GM18517 (cell line): ENCODE measurements around the gene SPATA6L.

Source experiments
- ATAC-seq: cut with Tn5 transposase; IDR thresholded peaks from one replicate; pipeline ENCODE4 v1.9.1; 2021; ENCODE audit warnings: mild to moderate bottlenecking, moderate library complexity; ENCODE audit not compliant: unreplicated experiment

SPATA6L gene

DNA sequence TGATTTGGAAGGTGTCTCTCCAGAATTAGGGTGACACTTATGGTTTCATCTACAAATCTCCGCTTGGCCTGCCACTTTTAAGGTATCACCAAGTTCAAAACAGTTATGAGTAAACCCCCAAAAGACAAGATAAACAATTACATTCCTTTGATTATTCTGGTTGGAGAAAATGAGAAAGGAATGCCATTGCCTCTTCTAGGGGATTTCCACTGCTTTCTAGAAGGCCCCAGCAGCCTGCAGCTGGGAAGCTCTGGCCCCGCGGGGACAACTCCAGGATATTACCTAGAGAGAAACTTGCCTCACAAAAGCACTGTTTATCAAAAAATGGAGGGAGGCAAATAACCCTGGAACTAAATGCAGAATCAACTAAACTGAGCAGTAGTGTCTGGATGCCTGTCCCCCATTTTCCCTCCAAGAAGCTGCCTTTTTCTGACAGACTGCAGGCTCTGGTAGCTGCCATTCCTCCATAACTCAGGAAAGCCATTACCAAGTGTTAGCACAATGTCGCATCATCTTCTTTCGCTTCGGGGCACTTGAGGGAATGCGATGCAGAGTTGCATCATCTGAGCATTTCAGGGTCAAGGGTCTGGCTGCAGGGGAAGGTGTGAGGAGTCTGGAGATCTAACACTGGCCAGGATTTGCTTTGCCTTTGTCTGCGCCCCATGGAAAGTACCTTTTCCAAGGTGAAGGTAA is 75.7 kb downstream of the SPATA6L start:
- ATAC-seq: no peak

DNA sequence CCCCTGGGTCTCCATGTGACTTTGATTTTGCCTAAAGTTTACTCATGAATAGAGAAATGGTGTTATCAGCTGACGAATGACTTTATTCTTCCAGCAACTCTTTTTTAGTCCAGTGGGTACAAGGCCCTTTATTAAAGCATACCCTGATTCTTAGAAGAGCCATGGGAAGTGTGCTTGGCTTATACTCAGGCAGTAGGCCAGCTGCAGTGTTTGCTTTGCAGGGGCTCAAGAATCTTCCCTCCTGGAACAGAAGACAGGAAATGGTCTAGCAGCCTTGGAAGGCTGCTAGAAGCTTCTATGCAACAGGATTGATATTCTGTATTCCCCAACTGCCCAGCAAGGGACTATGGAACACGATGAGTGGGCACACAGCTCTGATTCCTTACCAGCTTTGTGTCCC is 77.6 kb downstream of the SPATA6L start:
- no peak for ATAC-seq

- no peak for ATAC-seq
Measured at GRCh38 chr9:4585135-4585534, 81.1 kb downstream of the SPATA6L start.

DNA sequence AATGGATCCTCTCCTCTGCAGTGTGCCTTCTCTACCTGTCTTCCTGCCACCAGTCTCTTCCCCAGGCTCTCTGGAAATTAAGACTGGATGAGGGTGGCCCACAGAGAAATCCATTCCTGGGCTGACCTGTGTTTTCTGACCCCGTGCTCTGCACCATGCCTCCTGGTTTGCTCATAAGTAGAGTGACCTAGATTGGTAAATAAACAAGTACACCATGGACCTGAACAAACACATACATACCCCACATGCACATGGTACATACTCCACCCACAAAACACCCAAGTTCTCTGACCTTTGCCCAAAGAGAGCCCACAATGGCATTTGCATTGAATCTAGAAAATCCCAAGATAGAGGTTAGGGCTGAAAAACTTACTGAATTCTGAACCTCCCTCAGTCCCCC is 81.6 kb downstream of the SPATA6L start:
- no peak for ATAC-seq

GRCh38 chr9:4583001-4583400 is 83.3 kb downstream of the SPATA6L start:
- no peak for ATAC-seq

GRCh38 chr9:4581861-4582565 is 84.3 kb downstream of the SPATA6L start:
- ATAC-seq: no peak

DNA sequence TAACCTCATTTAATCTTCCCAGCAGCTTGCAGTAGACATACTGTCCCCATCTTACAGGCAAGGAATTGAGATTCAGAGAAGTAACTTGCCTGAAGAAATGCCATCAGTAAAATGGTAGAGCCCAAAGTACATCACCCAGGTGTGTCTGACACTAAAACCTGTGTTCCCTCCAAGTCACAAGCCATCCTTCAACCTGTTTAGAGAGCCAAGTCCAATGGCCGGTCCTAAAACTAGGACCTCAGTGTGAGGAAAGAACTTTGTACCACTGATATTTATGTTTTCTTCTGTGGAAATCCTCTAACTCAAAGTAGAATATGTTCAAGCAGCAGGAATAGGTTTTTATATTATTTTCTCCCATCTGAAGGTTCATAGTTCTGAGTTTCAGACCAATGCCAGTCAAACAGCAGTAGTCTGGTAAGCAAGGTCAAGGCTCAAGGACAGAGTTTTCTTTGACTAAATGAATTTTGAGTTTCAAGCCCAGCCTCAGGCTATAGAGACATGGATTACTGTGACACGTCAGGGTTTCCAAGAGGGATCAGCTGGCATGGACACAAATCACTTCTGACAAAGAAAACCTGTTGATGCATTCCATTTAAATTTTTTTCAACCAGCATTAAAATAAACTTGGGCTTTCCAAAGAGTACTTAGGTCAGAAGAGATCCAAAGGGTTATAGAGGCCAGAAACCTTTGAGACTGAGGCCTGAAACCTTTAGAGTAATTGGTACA is 85.1 kb downstream of the SPATA6L start:
- ATAC-seq: no peak

GRCh38 chr9:4579001-4579400 is 87.3 kb downstream of the SPATA6L start:
- no peak for ATAC-seq

GRCh38 chr9:4576448-4576847 is 89.8 kb downstream of the SPATA6L start:
- ATAC-seq: no peak

GRCh38 chr9:4575997-4576396 is 90.3 kb downstream of the SPATA6L start:
- ATAC-seq: no peak

DNA sequence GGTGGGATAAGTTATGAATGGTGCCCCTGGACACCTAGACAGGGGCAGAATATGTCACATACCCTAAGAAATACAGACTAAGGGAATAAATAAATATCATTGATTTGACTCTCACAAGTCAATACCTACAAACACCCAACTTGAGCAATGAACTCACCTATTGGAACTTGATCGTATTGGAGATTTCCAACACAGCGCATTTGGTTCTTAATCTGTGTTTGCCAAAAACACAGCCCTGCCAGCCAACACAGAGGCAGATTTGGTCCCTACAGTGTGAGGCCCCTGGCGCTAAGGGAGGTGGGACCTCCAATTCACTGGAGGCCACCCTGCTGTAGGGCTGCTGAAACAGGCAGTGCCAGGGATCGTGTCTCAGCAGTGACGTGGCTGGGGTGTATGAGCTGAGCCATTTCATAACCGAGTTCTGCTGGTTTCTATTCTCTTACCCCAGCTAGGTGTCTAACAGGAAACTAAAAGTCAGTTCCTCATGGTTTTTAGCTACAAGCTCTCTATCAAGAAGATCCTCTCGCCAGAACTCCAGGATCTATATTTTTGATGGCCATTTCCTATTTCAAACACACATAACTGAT is 91.5 kb downstream of the SPATA6L start:
- ATAC-seq: no peak

DNA sequence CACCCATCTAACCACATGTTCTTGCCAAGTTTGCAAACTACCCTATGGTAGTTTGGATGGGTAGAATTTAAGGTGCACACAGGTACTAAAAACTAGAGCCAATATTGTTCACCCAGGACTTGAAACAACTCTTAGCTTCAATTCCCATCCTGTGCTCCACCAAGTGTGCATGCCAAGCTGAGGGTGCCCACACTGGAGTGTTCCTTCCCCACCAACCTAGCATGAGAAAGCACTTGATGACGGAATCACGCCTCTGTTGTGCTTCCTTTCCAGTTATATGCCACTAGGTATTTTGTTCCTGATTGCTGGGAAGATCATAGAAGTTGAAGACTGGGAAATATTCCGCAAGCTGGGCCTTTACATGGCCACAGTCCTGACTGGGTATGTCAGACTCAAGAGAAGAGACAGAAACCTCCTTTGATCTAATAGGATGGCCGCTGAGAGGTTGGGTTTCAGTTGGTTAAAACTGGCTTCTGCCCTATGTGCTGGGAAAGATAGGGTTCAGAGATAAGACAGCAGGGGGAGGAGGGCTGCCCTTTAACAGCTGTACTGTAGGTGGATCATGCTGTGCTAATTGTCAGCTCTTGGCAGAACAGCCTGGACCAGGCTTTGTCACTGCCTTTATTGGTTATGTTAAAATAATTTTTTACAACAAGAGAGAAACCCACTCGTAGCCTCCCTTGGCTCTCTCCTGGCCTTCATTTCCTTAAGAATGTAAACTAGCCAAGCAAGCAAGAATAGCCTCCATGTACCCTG is 92.5 kb downstream of the SPATA6L start:
- no peak for ATAC-seq

GRCh38 chr9:4573176-4573575 is 93.1 kb downstream of the SPATA6L start:
- no peak for ATAC-seq

DNA sequence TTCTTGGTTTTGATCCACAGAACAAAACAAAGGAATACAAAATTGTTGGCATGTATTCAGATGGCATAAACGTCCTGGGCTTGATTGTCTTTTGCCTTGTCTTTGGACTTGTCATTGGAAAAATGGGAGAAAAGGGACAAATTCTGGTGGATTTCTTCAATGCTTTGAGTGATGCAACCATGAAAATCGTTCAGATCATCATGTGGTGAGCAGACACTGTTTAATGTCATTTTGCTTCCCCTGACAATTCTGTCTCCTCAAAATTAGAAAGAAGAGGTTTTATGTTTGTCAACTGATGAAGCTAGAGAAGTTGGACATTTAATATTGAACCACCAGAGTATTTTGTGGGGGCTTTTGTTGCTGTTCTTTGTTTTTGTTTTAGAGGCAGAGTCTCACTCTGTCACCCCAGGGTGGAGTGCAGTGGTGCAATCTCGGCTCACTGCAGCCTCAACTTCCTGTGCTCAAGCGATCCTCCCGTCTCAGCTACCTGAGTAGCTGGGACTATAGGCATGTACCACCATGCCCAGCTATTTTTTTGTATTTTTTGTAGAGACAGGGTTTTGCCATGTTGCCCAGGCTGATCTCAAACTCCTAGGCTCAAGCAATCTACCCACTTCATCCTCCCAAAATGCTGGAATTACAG is 94.0 kb downstream of the SPATA6L start:
- ATAC-seq: no peak

DNA sequence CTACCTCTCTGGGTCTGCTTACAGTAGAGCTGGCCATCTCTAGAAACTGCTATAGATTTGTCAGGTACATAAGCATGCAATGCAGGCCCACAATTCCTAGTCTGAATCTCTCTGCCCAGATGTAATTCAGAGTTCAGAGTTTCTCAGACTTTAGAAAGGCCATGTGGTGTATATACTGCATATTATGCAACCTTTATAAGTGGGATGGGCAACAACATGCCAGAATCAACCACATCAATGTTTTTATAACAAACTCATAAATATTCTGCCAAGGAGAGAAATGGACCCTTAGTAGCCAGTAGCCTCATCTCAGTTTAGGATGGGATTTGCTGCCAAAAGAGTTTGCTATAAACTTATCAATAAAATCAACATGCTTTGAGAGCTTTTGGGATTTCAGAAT is 97.2 kb downstream of the SPATA6L start:
- no peak for ATAC-seq

DNA sequence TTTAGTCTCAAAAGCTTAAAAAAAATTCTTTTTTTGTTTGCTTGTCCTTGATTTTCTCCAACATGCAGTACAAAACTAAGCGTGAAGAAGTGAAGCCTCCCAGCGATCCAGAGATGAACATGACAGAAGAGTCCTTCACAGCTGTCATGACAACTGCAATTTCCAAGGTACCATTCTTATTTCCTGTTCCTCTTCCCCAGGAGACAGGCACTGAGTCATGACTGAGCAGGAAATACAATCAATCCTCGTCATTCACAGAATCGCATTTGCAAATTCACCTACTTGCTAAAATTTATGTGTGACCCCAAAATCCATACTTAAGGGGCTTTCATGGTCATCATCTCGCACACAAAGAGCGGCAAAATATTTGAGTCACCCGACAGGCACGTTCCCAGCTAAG is 98.7 kb downstream of the SPATA6L start:
- ATAC-seq: no peak

DNA sequence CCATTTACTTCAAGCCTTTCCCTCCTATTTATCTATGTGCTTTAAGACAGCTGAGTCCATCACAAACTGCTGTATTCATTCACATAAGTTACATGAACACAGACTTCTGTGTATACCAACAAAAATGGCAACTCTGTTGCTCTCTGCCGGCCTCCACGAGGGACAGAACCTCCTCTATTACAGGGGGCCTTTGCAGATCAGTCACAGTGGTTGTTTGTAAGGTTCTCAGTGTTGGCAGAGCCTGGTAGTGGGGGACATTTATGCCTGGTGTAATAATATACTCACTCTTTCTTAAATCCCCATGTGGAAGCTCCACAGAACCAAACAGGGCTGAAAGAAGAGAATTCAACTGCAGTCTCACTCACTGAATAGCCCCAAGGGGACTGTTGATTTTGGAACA is 99.5 kb downstream of the SPATA6L start:
- no peak for ATAC-seq

DNA sequence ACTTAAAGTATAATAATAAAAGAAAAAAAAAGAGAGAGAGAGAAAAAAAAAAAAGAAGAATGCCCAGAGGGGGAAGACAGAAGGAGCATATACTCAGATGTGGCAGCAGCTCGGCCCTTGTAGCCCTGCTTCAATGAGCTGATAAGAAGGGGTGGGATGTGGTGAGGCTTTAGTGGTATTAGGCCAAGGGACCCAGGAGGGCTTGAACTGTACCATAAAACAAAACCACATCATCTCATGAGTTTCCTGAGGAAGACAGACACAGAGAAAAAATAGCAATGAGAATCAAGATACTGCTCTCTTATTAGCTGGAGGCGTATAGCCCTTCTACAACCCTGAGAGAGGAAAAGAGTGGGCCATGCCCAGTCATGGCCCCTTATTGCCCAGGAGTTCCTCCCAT is 103.2 kb downstream of the SPATA6L start:
- ATAC-seq: no peak

- ATAC-seq: no peak
Measured at GRCh38 chr9:4559261-4560182, 106.8 kb downstream of the SPATA6L start.
